ENCODE data around the gene PVALEF.

The PVALEF gene

DNA sequence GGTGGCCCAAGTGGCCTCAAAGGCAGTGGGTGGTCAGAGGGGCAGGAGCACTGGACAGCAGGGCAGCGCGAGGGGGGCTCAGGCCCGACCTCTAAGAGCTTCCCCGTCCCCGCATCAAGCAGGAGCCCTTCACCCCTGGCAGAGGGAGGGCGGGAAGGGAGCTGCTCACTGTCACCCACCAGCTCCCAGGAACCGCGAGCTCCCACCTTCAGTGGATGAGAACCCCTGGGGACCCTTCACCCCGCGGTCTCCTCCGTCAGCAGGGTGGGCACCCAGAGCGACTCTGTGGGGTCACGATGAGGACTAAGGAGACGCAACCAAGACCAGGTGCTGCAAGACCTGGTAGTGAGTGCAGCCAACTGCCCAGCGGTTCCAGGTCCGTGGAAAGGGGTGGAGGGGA is 43.8 kb downstream of the PVALEF start:
- ChIA-PET CTCF (no interaction called here), POLR2A (no interaction called here)
- TF ChIP-seq CTBP1 (IDR thresholded peaks at IDR 0.05; ENCODE audit: borderline replicate concordance), result no peak
- no peak for TF ChIP-seq FOXM1 (IDR thresholded peaks at IDR 0.05; ENCODE audit: borderline replicate concordance)
- no peak for TF ChIP-seq FOXK2 (IDR thresholded peaks at IDR 0.05)
- TF ChIP-seq LEF1 (IDR thresholded peaks at IDR 0.05; ENCODE audit: borderline replicate concordance), result no peak
- TF ChIP-seq TARDBP (IDR thresholded peaks at IDR 0.05), result no peak
- TF ChIP-seq SP1 (IDR thresholded peaks at IDR 0.05), result no peak
- no peak for TF ChIP-seq ARNT (IDR thresholded peaks at IDR 0.05)
- no peak for TF ChIP-seq SUZ12 (IDR thresholded peaks at IDR 0.05)
- no peak for TF ChIP-seq L3MBTL2 (conservative IDR thresholded peaks at IDR 0.05)
- TF ChIP-seq, protein P1, sequence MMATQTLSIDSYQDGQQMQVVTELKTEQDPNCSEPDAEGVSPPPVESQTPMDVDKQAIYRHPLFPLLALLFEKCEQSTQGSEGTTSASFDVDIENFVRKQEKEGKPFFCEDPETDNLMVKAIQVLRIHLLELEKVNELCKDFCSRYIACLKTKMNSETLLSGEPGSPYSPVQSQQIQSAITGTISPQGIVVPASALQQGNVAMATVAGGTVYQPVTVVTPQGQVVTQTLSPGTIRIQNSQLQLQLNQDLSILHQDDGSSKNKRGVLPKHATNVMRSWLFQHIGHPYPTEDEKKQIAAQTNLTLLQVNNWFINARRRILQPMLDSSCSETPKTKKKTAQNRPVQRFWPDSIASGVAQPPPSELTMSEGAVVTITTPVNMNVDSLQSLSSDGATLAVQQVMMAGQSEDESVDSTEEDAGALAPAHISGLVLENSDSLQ (IDR thresholded peaks at IDR 0.05), result no peak
- no peak for TF ChIP-seq BHLHE40 (IDR thresholded peaks at IDR 0.05; ENCODE audit: borderline replicate concordance)
- no peak for TF ChIP-seq FOXA1 (IDR thresholded peaks at IDR 0.05)
- no peak for TF ChIP-seq ZNF384 (IDR thresholded peaks at IDR 0.05)
- no peak for TF ChIP-seq NFRKB (IDR thresholded peaks at IDR 0.05)
- TF ChIP-seq ELF4 (IDR thresholded peaks at IDR 0.05), result no peak
- TF ChIP-seq HDGF (IDR thresholded peaks at IDR 0.05; ENCODE audit: borderline replicate concordance), result no peak
- DNase-seq (ENCODE audit: extremely low spot score), result no peak

DNA sequence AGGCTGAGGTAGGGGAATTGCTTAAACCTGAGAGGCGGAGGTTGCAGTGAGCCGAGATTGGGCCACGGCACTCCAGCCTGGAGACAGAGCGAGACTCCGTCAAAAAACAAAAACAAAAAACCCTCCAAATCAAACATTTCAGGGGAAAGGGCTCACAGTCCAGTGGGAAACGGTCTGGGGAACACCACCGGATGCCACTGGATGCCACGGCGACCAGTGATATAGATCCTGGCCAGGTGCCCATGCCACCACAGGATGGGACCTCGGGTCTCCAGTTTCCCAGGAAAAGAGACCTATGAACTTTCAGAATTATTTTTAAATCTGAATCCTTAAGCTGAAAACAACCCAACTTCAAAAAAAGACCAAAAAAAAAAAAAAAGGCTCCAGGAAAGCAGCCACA is 45.2 kb downstream of the PVALEF start:
- POLR2A ChIA-PET, result no interaction called here
- CTCF ChIA-PET, result interaction anchor here (0.6 kb wide), 1 partner anchor 71 kb away, joined by 4 read pairs; no protein-coding TSS in a partner anchor
- TF ChIP-seq ELF4 (IDR thresholded peaks at IDR 0.05), result no peak
- TF ChIP-seq FOXM1 (IDR thresholded peaks at IDR 0.05; ENCODE audit: borderline replicate concordance), result no peak
- no peak for TF ChIP-seq CTBP1 (IDR thresholded peaks at IDR 0.05; ENCODE audit: borderline replicate concordance)
- TF ChIP-seq FOXK2 (IDR thresholded peaks at IDR 0.05), result no peak
- TF ChIP-seq ZNF384 (IDR thresholded peaks at IDR 0.05), result no peak
- TF ChIP-seq TARDBP (IDR thresholded peaks at IDR 0.05), result no peak
- no peak for TF ChIP-seq L3MBTL2 (conservative IDR thresholded peaks at IDR 0.05)
- no peak for DNase-seq (ENCODE audit: extremely low spot score)

DNA sequence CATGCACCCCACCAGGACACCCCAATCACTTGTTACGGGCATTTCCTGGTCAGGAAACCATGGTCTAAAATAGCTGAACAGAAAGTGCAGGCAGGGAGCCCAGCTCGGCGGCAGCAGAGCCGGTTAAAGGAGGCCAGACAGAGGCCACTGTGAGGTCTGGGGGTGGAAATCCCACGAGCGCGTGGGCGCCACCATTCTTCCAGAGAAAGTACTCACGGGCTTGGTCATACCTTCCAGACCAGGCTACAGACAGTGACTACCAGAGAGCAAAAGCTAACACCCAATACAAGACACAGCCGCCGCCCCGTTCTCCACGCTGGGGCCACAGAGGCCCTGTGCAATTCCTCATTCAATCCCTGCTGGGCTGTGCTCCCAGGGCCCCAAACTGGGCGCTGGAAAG is 45.6 kb downstream of the PVALEF start:
- ChIA-PET POLR2A (no interaction called here), CTCF (interaction anchor here (0.6 kb wide), 1 partner anchor 71 kb away, joined by 4 read pairs; no protein-coding TSS in a partner anchor)

DNA sequence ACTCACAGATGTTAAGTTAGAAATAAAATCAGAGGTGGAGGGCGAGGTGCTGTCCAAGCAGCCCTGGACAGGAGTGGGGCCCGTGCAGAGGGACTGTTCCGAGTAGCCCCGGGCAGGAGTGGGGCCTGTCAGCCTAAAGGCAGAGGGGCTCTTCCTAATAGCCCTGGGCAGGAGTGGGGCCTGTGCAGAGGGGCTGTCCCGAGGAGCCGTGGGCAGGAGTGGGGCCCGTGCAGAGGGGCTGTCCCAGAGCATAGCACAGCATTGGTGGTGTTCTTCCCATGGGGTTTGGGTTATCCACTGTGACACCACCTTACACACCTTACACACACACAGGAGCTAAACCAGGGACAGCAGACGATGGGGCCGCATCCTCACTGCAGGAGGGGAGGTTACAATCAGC is 47.1 kb downstream of the PVALEF start:
- CTCF ChIA-PET, result no interaction called here
- TF ChIP-seq, protein P1 (IDR thresholded peaks at IDR 0.05), result no peak
- TF ChIP-seq ARNT (IDR thresholded peaks at IDR 0.05) (no peak), NFRKB (IDR thresholded peaks at IDR 0.05) (no peak), ZNF384 (IDR thresholded peaks at IDR 0.05) (no peak)
- POLR2A ChIA-PET, result no interaction called here
- DNase-seq (ENCODE audit: extremely low spot score), result no peak

More for the DNA sequence above, 45.6 kb downstream of the PVALEF start:
- DNase-seq (ENCODE audit: extremely low spot score), result no peak
- TF ChIP-seq CTBP1 (IDR thresholded peaks at IDR 0.05; ENCODE audit: borderline replicate concordance) (no peak), ELF4 (IDR thresholded peaks at IDR 0.05) (no peak), ZNF384 (IDR thresholded peaks at IDR 0.05) (no peak), SUZ12 (IDR thresholded peaks at IDR 0.05) (no peak)

DNA sequence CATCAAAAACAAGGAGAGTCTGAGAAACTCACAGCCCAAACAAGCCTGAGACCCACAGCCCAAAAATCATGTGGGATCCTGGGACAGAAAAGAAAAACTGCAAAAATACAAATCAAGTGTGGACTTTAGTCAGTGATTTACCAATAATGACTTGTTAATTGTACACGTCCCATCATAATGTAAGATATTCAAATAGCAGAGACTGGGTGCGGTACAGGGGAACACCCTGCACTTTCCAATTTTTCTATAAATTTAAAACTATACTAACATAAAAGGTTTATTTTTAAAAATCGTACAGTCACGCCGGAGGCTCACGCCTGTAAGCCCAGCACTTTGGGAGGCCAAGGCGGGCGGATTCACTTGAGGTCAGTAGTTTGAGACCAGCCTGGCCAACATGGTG is 48.7 kb downstream of the PVALEF start:
- POLR2A ChIA-PET, result no interaction called here
- CTCF ChIA-PET, result no interaction called here

DNA sequence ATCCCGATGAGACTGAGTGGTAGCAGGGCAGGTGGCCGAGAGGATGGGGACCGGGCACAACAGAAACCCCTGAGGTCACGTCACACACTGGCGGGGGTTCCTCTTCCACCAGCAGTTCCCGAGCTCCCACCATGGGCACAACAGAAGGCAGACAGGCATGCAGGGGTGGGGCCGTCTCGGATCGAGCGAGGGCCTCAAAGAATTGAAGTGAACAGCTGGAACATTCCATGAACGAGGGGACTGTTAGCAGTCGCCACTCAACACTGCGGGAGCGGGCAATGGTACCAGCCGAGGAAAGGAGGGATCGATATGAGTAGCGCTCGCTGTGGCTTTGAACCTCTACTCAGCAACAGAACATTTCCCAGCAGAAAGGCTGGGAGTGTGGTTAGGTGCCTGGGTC is 52.2 kb downstream of the PVALEF start:
- TF ChIP-seq L3MBTL2 (conservative IDR thresholded peaks at IDR 0.05), result no peak
- TF ChIP-seq LEF1 (IDR thresholded peaks at IDR 0.05; ENCODE audit: borderline replicate concordance), result no peak
- no peak for TF ChIP-seq FOXM1 (IDR thresholded peaks at IDR 0.05; ENCODE audit: borderline replicate concordance)
- no peak for TF ChIP-seq SUZ12 (IDR thresholded peaks at IDR 0.05)
- no peak for TF ChIP-seq ELF4 (IDR thresholded peaks at IDR 0.05)
- no peak for TF ChIP-seq SP1 (IDR thresholded peaks at IDR 0.05)
- no peak for TF ChIP-seq BHLHE40 (IDR thresholded peaks at IDR 0.05; ENCODE audit: borderline replicate concordance)
- no peak for TF ChIP-seq FOXA1 (IDR thresholded peaks at IDR 0.05)
- no peak for TF ChIP-seq TARDBP (IDR thresholded peaks at IDR 0.05)
- no peak for TF ChIP-seq ARNT (IDR thresholded peaks at IDR 0.05)
- no peak for TF ChIP-seq HDGF (IDR thresholded peaks at IDR 0.05; ENCODE audit: borderline replicate concordance)
- ChIA-PET CTCF (no interaction called here), POLR2A (no interaction called here)
- no peak for DNase-seq (ENCODE audit: extremely low spot score)

More for the DNA sequence above, 48.7 kb downstream of the PVALEF start:
- no peak for DNase-seq (ENCODE audit: extremely low spot score)
- TF ChIP-seq NFRKB (IDR thresholded peaks at IDR 0.05), result no peak
- TF ChIP-seq CTBP1 (IDR thresholded peaks at IDR 0.05; ENCODE audit: borderline replicate concordance), result no peak
- TF ChIP-seq ELF4 (IDR thresholded peaks at IDR 0.05), result no peak
- no peak for TF ChIP-seq ARNT (IDR thresholded peaks at IDR 0.05)
- TF ChIP-seq SP1 (IDR thresholded peaks at IDR 0.05), result no peak
- TF ChIP-seq HDGF (IDR thresholded peaks at IDR 0.05; ENCODE audit: borderline replicate concordance), result no peak
- TF ChIP-seq ZNF384 (IDR thresholded peaks at IDR 0.05), result no peak
- no peak for TF ChIP-seq L3MBTL2 (conservative IDR thresholded peaks at IDR 0.05)
- no peak for TF ChIP-seq TARDBP (IDR thresholded peaks at IDR 0.05)
- TF ChIP-seq, protein P1 (IDR thresholded peaks at IDR 0.05), result no peak
- TF ChIP-seq BHLHE40 (IDR thresholded peaks at IDR 0.05; ENCODE audit: borderline replicate concordance), result no peak
- no peak for TF ChIP-seq FOXK2 (IDR thresholded peaks at IDR 0.05)
- TF ChIP-seq FOXM1 (IDR thresholded peaks at IDR 0.05; ENCODE audit: borderline replicate concordance), result no peak
- no peak for TF ChIP-seq FOXA1 (IDR thresholded peaks at IDR 0.05)
- no peak for TF ChIP-seq LEF1 (IDR thresholded peaks at IDR 0.05; ENCODE audit: borderline replicate concordance)
- no peak for TF ChIP-seq SUZ12 (IDR thresholded peaks at IDR 0.05)

DNA sequence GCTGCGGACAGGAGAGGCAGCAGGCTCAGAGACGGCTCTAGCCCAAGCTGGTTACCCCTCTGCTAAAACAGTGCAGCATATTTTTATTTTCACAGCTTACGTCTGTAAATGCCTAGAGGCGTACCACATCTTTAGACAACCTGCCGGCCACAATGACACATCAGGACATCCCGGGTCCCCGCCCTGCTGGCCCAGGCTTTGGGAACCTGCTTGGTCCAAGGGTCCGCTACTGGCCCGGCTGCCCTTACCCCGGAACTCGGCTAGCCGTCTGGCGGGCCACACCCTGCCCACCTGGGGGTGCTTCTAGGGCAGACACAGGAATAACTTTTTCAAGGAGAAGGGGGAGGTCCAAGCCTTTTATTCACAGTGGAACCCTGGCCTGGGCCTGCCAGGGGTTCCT is 53.2 kb downstream of the PVALEF start:
- CTCF ChIA-PET, result no interaction called here
- POLR2A ChIA-PET, result no interaction called here
- TF ChIP-seq HDGF (IDR thresholded peaks at IDR 0.05; ENCODE audit: borderline replicate concordance) (no peak), FOXA1 (IDR thresholded peaks at IDR 0.05) (no peak), BHLHE40 (IDR thresholded peaks at IDR 0.05; ENCODE audit: borderline replicate concordance) (no peak), FOXM1 (IDR thresholded peaks at IDR 0.05; ENCODE audit: borderline replicate concordance) (no peak), FOXK2 (IDR thresholded peaks at IDR 0.05) (no peak), SP1 (IDR thresholded peaks at IDR 0.05) (no peak), TARDBP (IDR thresholded peaks at IDR 0.05) (no peak), ELF4 (IDR thresholded peaks at IDR 0.05) (no peak), NFRKB (IDR thresholded peaks at IDR 0.05) (no peak), LEF1 (IDR thresholded peaks at IDR 0.05; ENCODE audit: borderline replicate concordance) (no peak), ZNF384 (IDR thresholded peaks at IDR 0.05) (no peak), CTBP1 (IDR thresholded peaks at IDR 0.05; ENCODE audit: borderline replicate concordance) (no peak), L3MBTL2 (conservative IDR thresholded peaks at IDR 0.05) (no peak), SUZ12 (IDR thresholded peaks at IDR 0.05) (no peak), ARNT (IDR thresholded peaks at IDR 0.05) (no peak)
- TF ChIP-seq, protein P1 (IDR thresholded peaks at IDR 0.05), result no peak
- DNase-seq (ENCODE audit: extremely low spot score), result no peak

Measured in HEK293T (cell line).